K562 treated with DMSO at 1 percent for 12 hours (cell line): ENCODE measurements around the gene IL18. TPM values are rescaled to one million over a fixed set of nuclear protein-coding genes. Genes with fewer than 3 reads are reported as not detected.

Source experiments
- total RNA-seq: library from RNA; unstranded; fragments of 300-600 nt; gene quantifications from 2 replicates; pipeline ENCODE4 v1.2.3, GENCODE V29; 2022; ENCODE audit not compliant: insufficient read depth

IL18 gene
- total RNA-seq: 13.9 and 20.8 TPM in 2 replicates

DNA sequence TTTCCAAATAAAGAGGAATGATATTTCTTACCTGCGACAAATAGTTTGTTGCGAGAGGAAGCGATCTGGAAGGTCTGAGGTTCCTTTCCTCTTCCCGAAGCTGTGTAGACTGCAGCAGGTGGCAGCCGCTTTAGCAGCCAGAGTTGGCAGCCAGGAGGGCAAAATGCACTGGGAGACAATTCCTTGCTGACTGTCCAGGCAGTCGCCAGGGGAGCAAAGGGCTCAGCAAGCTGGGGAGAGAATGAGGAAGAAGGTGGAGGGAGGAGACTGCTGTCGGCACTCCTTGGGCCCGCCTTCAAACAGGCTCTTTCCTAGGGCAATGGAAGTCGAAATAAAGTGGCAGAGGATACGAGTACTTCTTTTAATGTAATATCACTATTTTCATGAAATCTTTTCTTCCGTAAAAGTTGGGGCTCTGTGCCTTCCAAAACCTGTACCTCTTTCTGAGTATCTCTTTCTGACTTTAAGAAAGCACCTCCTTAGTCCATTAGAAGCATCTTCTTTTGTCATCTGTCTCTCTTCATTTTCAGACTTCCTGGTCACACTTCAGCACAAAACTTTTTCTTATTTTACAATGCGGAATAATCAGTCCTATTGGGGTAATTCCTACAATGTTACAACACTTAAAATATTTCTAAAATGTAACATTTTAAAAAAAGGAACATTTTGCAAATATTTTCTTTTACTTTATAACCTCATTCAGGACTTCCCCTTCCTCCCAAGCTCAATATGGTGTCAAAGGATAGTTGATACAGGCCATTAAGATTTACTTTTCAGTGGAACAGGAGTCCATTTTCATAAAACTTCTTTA lies at the start of gene IL18:
Gene IL18 (minus strand): TSS at position 220 of the 811 bp plus-strand sequence. CDS start 9,041 bp downstream, outside the sequence.

DNA sequence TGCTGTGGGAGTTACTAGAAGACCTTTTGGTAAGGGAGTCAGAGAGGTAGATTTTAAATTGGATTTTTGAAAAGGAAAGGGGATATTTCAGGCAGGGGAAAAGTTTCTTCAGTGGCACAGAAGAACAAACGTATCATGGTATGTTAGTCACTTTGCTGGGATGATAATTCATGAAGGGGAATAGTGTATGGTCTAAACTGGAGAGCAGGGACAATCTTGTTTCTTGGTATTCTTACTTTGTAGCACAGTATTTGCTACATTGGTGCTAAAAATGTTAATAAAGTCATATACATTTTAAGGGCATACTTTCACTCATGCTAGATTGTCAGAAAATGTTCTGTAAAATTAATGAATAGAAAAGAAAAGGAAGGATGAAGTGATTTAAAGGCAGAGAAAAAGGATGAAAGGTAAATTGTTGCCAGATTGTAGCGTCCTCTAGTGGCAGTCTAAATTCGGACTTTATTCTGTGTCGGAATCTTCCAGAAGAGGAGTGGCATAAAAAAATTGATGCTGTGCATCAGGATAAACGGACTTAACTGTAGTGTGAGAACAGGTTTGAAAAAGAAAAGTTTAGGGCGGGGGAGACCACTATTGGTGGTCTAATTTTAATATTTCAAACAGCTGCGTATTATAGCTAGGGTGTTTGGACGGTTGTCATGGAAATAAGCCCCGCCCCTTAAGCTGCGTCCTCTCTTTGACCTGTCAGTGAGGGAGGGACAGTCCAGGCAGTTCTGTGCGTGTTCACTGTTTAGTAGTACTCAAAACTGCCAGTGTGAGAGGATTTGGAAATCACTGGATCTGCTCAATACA lies 11.1 kb upstream of the IL18 start, which contains the start of gene BCO2:
Gene BCO2 (plus strand): TSS at position 724 of the 810 bp plus-strand sequence. CDS start 90 bp downstream, outside the sequence.

DNA sequence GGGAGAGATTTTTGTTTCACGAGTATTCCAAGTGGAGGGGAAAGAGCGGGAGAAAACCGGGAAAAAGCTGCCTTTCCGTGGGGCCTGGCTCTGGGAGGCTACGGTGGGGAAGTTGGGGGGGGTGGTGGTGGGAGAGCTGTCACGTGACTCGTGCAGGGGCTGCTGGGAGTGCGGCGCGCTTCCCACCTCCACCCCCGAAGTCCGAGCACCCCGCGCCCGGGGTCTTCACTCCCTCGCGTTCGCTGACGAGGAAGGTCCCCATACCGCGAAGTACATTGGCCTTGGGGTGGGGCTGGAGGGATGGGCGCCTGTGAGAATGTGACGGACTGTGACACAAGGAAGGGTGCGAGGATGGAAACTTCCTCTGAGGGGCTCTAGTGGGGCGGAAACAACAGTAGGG lies 3.3 kb upstream of the IL18 start, which contains the start of gene TEX12:
Gene TEX12 (plus strand): TSS at position 228 of the 400 bp plus-strand sequence. CDS start 1,897 bp downstream, outside the sequence.

Other genes with a start within 250 kb of the IL18 start
- 0.89 and 2.1 TPM in 2 replicates for gene C11orf52, start 245.2 kb downstream of the IL18 start, total RNA-seq
- gene DIXDC1, start 226.8 kb downstream of the IL18 start, total RNA-seq: 1.4 and 5.1 TPM in 2 replicates
- 22.0 and 41.2 TPM in 2 replicates for gene DLAT, start 138.7 kb downstream of the IL18 start, total RNA-seq
- gene PIH1D2, start 90.1 kb downstream of the IL18 start, total RNA-seq: 1.8 TPM in 1 of 2 replicates, not detected in the other
- 9.9 and 15.7 TPM in 2 replicates for gene NKAPD1, start 89.8 kb downstream of the IL18 start, total RNA-seq
- 39.9 and 67.9 TPM in 2 replicates for gene TIMM8B, start 77.3 kb downstream of the IL18 start, total RNA-seq
- gene SDHD, start 77.2 kb downstream of the IL18 start, total RNA-seq: 92.8 and 110 TPM in 2 replicates
- gene TEX12, start 3.3 kb upstream of the IL18 start, total RNA-seq: not detected in 2 replicates
- 0.73 TPM in 1 of 2 replicates, not detected in the other for gene BCO2, start 11.4 kb upstream of the IL18 start, total RNA-seq
- gene PTS, start 62.3 kb upstream of the IL18 start, total RNA-seq: 23.8 and 30.2 TPM in 2 replicates
- not detected in 2 replicates for gene PLET1, start 96.8 kb upstream of the IL18 start, total RNA-seq